ENCODE results near the gene NETO2.
"Not testable (repeated sequence)": the region's sequence is repeated elsewhere in the genome, so short reads cannot be mapped to it uniquely, and the experiment has no call there.

The NETO2 gene

GRCh38 chr16:47134550-47134949, 9.2 kb downstream of the NETO2 start:
- DNase-seq: no peak

DNA sequence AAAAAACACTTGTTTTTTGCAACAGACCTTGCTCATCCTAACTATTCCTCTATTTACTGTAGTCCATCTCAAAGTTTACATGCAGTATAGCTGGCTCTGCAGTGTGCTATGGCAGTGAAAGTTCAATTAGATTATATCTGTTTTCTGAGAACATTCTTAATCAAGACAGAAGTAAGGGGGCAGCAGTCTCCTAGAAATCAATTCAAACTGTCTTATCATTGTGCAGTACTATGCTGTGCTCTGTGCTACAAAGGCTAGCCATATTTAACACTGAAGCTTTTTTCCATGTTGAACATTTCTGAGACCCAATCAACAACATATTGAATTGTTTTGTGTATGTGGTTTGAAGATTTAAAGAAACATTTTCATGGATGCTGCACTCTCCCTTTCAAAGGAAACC, 11.4 kb downstream of the NETO2 start:
- DNase-seq: no peak

- no peak for DNase-seq
These were observed 13.8 kb downstream of the NETO2 start for GRCh38 chr16:47129755-47130435.

DNA sequence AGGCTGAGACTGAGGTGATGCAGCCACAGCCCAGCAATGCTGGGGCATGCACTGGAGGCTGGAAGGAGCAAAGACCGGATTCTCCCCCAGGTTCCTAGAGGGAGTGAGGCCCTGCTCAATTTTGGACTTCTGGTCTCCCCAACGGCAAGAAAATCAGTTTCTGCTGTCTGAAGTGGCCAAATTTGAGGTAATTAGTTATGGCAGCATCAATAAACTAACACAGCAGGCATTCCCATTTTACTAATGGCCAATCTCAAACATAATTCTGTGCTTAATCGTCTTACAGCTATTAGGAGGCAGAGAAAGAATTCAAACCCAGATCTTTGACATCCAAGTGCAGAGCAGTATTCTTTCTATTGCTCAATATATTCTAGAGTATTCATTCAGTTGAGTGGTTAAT, 16.2 kb downstream of the NETO2 start:
- DNase-seq: no peak

- no peak for DNase-seq
These were observed 18.0 kb downstream of the NETO2 start for GRCh38 chr16:47125757-47126156.

- DNase-seq: no peak
These were observed 30.6 kb downstream of the NETO2 start for GRCh38 chr16:47113130-47113529.

DNA sequence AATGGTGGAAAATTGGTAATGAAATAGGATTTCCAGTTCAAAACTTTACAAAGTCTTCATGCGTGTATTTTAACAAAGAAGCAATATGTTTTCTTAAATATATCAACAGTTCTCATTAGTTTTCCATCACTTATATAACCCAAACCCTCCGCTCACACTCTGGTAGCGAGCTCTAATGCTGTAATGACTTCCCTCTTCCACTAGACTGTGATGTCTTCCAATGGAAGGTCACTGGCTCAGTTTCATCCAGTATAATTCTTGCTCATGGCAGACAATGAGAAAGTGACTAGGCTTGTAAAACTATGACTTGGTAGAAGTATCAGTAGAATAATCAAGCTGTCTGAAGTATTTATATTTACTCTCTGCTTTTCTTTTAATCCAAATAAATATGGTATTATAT, 32.8 kb downstream of the NETO2 start:
- DNase-seq: no peak

DNA sequence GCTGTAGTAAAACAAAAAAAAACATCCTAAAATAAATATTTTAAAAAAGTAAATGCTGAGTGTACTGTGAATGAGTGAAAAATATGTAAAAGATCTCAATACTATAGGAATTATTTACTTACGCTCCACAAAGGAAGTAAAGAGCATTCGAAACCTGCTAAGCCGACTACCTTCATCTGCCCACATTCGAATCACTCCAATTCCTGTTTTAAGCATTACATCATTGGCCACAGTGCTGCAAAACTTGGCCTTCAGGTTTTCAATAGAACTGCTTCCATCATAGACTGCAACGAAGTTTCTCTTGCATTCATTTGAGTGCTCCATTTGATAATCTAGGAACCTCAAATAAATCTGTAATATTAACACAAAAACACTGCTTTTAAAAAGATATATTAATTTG, 34.4 kb downstream of the NETO2 start:
- DNase-seq: no peak

- DNase-seq: not testable (repeated sequence)
These were observed 40.8 kb downstream of the NETO2 start for GRCh38 chr16:47102921-47103320.

GRCh38 chr16:47097154-47097553, 46.6 kb downstream of the NETO2 start:
- not testable (repeated sequence) for DNase-seq

GRCh38 chr16:47096297-47096696, 47.4 kb downstream of the NETO2 start:
- DNase-seq: no peak

DNA sequence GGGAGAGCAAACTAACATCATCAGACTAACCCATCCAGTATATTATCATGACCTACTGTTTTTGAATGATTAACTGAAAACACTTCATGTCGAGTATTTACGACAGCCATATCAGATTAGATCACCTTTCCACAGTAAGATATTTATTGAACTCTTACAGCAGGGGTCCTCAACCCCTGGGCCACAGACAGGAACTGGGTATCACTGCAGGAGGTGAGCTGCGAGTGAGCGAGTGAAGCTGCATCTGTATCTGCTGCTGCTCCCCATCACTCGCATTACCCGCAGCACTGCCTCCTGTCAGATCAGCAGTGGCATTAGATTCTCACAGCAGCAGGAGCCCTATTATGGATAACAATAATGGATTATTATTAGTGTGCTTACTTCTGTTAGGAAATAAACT, 59.5 kb downstream of the NETO2 start:
- DNase-seq: no peak

- DNase-seq: no peak
These were observed 61.5 kb downstream of the NETO2 start for GRCh38 chr16:47082099-47082865.

DNA sequence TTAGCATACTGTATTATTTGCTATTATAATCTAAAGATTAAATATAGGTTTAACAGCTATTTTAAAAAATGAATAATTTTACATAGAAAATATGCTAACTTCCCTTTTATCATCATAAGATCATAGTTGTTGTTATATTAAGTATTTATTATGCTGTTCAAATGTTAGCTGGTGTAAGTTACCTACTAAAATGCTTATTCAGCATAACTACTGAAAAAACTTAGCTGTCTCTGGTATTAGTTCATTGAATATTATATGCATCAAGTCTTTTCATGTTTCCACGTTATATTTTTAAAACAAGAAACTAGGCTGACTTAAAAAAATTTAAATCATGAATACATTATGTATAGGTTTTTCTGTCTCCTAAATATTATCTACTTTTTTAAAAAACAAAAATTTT, 62.6 kb downstream of the NETO2 start:
- DNase-seq: no peak

GRCh38 chr16:47079860-47080259, 63.9 kb downstream of the NETO2 start:
- DNase-seq: no peak

DNA sequence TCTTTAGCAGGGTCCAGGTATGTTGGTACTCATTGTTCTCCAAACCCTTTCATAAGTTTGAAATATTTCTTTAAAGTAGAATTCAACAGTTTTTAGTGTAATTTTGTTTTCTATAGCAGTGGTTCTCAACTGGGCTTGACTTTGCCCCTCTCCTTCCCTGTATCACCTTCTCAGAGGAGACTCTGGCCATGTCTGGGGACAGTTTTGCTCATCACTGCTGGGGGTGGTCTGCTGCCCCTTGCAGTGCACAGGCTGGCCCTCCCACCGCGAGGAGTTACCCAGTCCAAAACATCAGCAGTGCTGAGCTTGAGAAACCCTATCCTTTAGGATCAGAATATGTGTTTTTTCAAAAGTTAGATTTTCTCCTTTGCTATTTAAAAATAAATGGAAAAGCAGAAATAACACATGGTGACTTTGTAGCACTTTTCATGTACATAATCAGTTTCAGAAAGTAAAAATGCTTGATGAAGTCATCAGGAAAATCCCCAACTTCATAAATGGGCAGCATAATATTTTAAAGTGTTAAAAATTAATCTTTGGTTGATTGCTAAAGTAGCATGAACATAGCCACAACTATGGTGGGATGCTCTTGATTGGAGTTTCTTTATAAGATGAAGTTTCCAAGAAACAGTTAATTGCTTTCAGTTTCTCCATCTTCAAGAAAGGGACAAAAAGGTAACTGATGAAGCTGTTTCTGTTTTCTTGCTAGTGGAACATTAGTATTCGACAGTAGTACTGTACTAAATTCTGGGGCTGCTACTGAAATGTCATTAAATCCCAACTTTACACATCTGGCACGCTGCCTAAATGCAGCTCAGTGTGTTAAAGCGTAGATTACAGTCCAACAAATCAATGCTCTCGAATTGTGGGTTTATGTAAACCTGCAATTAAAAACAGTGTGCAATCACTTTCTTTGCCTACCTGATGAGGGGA, 70.3 kb downstream of the NETO2 start:
- DNase-seq: no peak

GRCh38 chr16:47072158-47072557, 71.6 kb downstream of the NETO2 start:
- no peak for DNase-seq

DNA sequence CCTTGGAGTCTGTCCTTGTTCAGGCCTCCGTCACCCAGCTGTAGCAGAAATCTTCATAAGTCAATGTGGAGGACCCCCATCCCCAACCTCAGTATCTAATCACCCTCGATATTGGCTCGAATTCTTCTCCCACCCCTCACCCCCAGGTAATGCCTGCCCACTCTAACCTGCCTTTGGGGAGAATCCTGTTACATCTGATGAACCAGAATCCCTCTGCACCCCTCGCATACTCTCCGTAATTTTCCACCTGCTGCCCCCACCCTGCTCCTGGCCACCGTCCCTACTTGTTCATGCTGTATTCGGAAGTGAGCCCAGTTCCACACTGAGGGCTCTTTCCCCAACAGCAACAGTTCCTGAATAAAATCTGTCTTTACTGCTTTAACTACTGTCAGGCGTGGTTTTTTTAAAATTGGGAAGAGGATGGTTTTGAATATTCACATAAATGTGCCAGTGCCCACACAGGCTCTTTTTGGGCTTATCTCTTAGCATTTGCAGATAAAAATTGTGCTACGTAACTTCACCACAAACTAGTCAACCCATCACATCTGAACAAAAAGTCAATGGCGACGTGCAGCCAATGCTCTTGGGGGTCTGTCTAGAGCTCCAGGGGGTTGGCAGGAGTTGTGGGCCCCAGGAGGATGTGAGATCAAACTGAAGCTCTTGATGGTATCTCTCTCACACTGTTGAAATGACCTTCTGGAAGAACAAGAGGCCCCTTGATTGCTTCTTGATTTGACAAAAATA, 73.7 kb downstream of the NETO2 start:
- no peak for DNase-seq

GRCh38 chr16:47069313-47069712, 74.4 kb downstream of the NETO2 start:
- no peak for DNase-seq

DNA sequence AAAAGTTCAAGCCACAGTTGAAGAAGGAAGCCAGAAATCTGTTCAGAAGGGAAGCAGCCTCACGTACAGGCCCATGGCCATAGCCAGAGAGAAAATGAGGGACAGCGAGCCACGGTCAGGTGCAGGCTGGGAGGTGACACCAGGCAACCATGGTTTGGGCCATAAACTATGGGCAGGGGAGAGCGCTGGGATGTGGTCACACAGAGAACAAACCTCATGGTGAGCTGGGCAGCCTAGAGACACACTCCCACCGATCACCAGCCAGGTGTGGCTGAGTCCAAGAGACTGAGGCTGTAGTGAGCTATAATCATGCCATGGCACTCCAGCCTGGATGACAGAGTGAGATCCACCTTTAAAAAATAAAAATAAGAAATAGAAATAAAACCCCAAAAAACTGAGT, 76.5 kb downstream of the NETO2 start:
- no peak for DNase-seq

DNA sequence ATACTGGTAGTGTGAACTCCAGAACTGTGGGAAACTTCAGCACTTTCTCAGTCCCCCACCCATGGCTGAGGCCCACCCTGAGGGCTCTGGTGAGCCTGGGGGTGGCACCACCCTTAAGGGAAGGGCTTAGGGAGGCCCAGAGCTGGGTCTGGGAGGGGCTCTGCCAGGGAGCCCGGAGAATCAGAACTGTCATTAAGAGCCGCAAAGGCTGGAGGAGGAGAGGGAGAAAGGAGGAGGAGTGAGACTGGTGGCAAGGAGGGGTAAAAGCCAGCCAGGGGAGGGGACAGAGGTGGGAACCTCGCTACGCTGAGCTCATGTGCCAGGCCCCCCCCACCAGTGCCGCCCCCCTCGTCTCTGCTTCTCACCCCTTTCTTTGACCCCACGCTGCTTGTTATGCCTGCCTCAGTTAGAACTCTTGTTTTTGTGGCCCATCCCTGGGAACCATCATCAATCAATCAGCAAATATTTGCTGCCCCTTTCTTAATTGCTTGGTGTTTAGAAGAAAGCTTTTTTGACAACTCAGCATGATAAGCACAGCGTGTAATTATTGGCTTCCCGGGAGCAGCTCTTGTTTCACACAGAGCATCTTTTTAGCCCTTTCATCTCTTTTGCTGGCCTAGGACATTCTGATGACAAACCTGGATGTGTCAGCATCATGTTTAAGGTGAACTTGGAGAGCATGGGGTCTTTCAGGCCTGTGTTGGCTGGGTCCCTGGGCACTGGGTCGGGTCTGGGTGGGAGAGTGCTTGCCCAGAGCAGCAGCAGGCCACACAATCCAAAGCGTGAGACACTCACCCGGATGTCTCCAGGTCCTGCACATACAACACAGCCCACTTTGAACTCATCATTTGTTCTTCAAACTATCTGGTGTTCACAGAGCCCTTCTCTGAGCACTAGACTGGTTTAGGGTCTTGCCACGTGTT, 77.7 kb downstream of the NETO2 start:
- DNase-seq: no peak

DNA sequence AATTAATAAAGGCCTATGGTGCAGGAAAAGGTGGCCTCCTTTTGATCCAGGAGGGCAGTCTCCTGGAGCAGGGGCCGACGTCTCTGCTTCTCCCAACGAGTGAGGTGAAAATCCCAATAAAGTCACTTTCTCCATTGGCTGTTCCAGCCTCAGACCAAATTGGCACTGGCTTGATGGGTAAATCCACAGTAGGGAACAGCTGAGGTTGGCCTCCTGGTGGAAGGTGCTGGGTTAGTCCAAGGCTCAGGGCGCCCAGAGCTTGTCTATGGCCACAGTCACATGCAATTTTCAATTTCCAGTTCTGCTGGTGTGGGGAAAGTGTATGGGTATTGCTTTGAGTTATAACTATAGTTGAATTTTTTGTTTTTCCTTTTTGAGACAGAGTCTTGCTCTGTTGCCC, 79.0 kb downstream of the NETO2 start:
- DNase-seq: no peak
